Large intestine (tissue), 3 donors: ENCODE data around the gene PNP. TPM values are rescaled to one million over a fixed set of nuclear protein-coding genes. Genes with fewer than 3 reads are reported as not detected.

Experiments
- DNase-seq, 2 donors: peaks; one replicate each; pipeline versions ENCODE4 v3.0.0 to v3.0.0-alpha.2; 2013
- H3K27ac ChIP-seq: one replicate; pipeline ENCODE4 v1.5.1; 2013; ENCODE audit warnings: low read length
- H3K27me3 ChIP-seq: 2 replicates; pipeline ENCODE4 v1.6.1; 2013; ENCODE audit warnings: low read length; ENCODE audit not compliant: control insufficient read depth, insufficient read depth
- H3K36me3 ChIP-seq: 2 replicates; pipeline ENCODE4 v1.6.1; 2013; ENCODE audit warnings: low read length; ENCODE audit not compliant: control insufficient read depth, insufficient read depth
- H3K4me1 ChIP-seq: one replicate; pipeline ENCODE4 v1.6.1; 2013; ENCODE audit warnings: low read length; ENCODE audit not compliant: control insufficient read depth, insufficient read depth
- H3K4me3 ChIP-seq: one replicate; pipeline ENCODE4 v1.5.1; 2013; ENCODE audit warnings: low read length
- H3K9me3 ChIP-seq: one replicate; pipeline ENCODE4 v1.6.1; 2013; ENCODE audit warnings: mild to moderate bottlenecking, low read depth, low read length, moderate library complexity; ENCODE audit not compliant: control insufficient read depth
- WGBS: methylation state at CpG from one replicate; pipeline ENCODE4 v1.1.5; 2013; ENCODE audit warnings: low lambda C conversion rate; ENCODE audit not compliant: insufficient coverage; 5-methylcytosine and 5-hydroxymethylcytosine counted together
- polyA plus RNA-seq: library from polyadenylated mRNA; unstranded; fragments of 120-200 nt; gene quantifications from one replicate; pipeline ENCODE4 v1.2.1, GENCODE V29; 2013

Gene PNP
- polyA plus RNA-seq, 1 donor, result 215 TPM

DNA sequence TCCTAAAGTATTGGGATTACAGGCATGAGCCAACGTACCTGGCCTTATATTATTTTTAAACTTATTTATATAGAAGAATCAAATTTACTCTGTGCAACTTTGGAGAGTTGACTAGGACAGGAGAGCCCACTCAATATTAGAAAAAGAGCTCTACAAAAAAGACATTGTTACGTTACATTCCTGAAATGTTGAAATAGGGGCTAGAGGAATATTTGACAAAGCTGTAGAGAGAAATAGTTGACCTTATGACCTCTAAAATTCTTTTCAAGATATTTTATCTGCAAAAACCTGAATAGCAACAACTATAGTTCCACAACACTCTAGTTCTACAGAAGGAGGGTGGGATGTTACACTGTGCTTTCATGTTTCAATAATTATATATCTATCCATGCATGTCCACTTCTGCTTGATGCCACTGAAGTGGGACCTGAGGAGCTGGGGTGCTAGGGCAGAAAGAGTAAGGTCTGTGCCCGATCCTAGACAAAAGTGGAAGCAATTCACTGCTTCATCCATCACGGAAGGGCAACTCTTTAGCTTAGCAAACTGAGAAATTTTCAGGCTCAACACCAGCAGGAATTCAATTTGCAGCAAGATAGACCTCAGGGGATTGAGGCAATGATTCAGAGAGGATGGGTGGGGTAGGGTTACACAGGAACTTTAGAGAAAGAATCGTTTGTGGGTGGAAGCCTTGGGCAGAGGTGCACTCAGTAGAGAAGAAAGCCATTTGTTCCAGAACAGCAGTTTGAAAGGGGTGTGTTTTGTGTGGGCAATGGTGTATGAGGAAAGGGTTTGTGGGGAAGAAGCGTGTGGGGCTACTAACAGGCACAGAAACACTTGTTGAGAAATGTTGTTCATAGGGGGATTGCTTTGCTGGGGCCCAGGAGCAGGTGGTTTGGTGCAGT lies 20.1 kb downstream of the PNP start:
- Histone ChIP-seq H3K4me3 (no peak overlapping the region), H3K9me3 (no peaks in the 10 kb centered on the region), H3K36me3 (no peaks in the 10 kb centered on the region), H3K4me1 (no peaks in the 10 kb centered on the region), H3K27me3 (no peaks in the 10 kb centered on the region), H3K27ac (no peak overlapping the region)
- WGBS, result 83% methylated on average over 2 of the region's 6 CpGs
- no peak for DNase-seq

- H3K27me3 ChIP-seq, result no peaks in the 10 kb centered on the region
- WGBS, result 17% methylated on average over 1 of the region's 6 CpGs
Measured at GRCh38 chr14:20490563-20490962, 21.4 kb downstream of the PNP start.

DNA sequence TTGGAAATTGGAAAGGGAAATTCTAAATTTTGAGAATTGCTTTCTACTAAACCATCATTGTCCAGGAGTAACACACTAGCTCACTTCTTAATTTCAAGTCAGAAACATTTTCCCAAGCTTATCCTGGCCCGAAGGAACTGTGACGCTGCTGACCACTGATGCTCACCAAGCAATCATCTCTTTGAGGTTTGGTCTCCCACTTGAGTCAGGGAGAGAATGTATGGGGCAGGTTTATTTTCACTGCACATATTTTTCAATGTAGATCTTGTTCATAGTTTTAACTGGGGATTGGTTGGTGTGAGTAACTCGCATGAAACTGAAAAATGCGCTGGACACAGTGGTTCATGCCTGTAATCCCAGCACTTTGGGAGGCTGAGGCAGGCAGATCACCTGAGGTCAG lies 23.3 kb downstream of the PNP start:
- no CpG with 5 or more reads among the region's 4 CpGs for WGBS
- no peak for DNase-seq
- H3K4me3 ChIP-seq, result no peak overlapping the region
- H3K27ac ChIP-seq, result no peak overlapping the region
- H3K36me3 ChIP-seq, result no peaks in the 10 kb centered on the region
- H3K9me3 ChIP-seq, result no peaks in the 10 kb centered on the region
- H3K27me3 ChIP-seq, result no peaks in the 10 kb centered on the region
- no peaks in the 10 kb centered on the region for H3K4me1 ChIP-seq

More at GRCh38 chr14:20490563-20490962, 21.4 kb downstream of the PNP start:
- no peak overlapping the region for H3K4me3 ChIP-seq
- no peaks in the 10 kb centered on the region for H3K9me3 ChIP-seq
- no peak for DNase-seq
- no peak overlapping the region for H3K27ac ChIP-seq
- H3K36me3 ChIP-seq, result no peaks in the 10 kb centered on the region
- no peaks in the 10 kb centered on the region for H3K4me1 ChIP-seq

GRCh38 chr14:20493634-20494033 lies 24.4 kb downstream of the PNP start:
- H3K27me3 ChIP-seq, result no peaks in the 10 kb centered on the region
- H3K4me3 ChIP-seq, result no peak overlapping the region
- no peaks in the 10 kb centered on the region for H3K9me3 ChIP-seq
- WGBS, result 55% methylated on average over 2 of the region's 2 CpGs
- no peaks in the 10 kb centered on the region for H3K4me1 ChIP-seq
- DNase-seq, result no peak
- no peak overlapping the region for H3K27ac ChIP-seq
- H3K36me3 ChIP-seq, result no peaks in the 10 kb centered on the region

- H3K36me3 ChIP-seq, result no peaks in the 10 kb centered on the region
- DNase-seq, result no peak
- no peaks in the 10 kb centered on the region for H3K4me1 ChIP-seq
- no peaks in the 10 kb centered on the region for H3K27me3 ChIP-seq
- no peak overlapping the region for H3K4me3 ChIP-seq
- H3K9me3 ChIP-seq, result no peaks in the 10 kb centered on the region
- no peak overlapping the region for H3K27ac ChIP-seq
- 87% methylated on average over 3 of the region's 8 CpGs for whole genome bisulfite sequencing
Measured at GRCh38 chr14:20494935-20495766, 25.9 kb downstream of the PNP start.

GRCh38 chr14:20498622-20499021 lies 29.4 kb downstream of the PNP start:
- no CpG with 5 or more reads among the region's 2 CpGs for WGBS
- no peaks in the 10 kb centered on the region for H3K36me3 ChIP-seq
- no peak overlapping the region for H3K4me3 ChIP-seq
- DNase-seq, result no peak
- no peaks in the 10 kb centered on the region for H3K27me3 ChIP-seq
- no peak overlapping the region for H3K27ac ChIP-seq
- H3K9me3 ChIP-seq, result no peaks in the 10 kb centered on the region
- no peaks in the 10 kb centered on the region for H3K4me1 ChIP-seq

DNA sequence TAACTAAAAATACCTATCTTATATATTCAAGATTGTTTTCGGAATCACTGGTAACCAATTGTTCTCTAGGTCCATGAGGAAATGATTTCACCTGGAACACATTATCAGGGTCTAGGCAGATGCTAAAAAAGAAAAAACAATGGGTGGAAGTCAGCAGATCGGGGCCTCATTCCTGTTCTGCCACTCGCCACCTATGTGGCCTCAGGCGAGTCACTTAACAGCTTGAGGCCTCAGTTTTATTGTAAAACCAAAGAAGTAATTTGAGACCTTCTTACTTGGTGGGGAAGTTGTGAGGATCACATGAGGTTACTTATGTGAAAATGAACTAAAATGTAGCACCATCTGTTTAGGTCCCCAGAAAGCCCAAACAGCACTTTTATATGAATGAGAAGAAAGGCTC lies 29.9 kb downstream of the PNP start:
- Histone ChIP-seq H3K36me3 (no peaks in the 10 kb centered on the region), H3K4me3 (no peak overlapping the region), H3K27me3 (no peaks in the 10 kb centered on the region), H3K4me1 (no peaks in the 10 kb centered on the region), H3K27ac (no peak overlapping the region), H3K9me3 (no peaks in the 10 kb centered on the region)
- no peak for DNase-seq
- 73% methylated on average over 3 of the region's 4 CpGs for WGBS

DNA sequence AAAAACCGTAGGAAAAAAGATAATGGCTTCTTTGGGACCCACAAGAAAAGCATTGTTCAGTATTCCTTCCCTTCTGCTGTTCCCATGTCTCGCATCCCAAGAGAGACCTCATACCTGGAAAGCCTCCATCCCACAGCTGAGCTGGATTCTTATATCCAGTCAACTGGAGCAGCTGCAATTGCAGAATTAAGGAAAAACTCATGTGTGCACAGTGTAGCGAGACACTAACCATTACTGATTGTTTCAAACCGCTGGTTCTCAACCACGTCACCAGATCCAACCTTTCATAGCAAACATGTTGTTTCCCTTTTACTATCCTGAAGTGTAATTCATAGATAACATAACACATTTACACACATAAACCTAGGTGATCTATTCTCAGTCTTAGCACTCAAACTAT lies 30.7 kb downstream of the PNP start:
- Histone ChIP-seq H3K9me3 (no peaks in the 10 kb centered on the region), H3K4me3 (no peak overlapping the region), H3K4me1 (no peaks in the 10 kb centered on the region), H3K27ac (no peak overlapping the region), H3K27me3 (no peaks in the 10 kb centered on the region), H3K36me3 (no peaks in the 10 kb centered on the region)
- DNase-seq, result no peak
- 92% methylated on average over 3 of the region's 5 CpGs for WGBS

- no peaks in the 10 kb centered on the region for H3K36me3 ChIP-seq
- no peak for DNase-seq
- H3K4me3 ChIP-seq, result no peak overlapping the region
- H3K9me3 ChIP-seq, result no peaks in the 10 kb centered on the region
- no CpG with 5 or more reads among the region's 2 CpGs for WGBS
- H3K27me3 ChIP-seq, result no peaks in the 10 kb centered on the region
- H3K27ac ChIP-seq, result no peak overlapping the region
- H3K4me1 ChIP-seq, result no peaks in the 10 kb centered on the region
Measured at GRCh38 chr14:20501346-20501745, 32.1 kb downstream of the PNP start.

- WGBS, result 17% methylated on average over 1 of the region's 6 CpGs
- no peak for DNase-seq
Measured at GRCh38 chr14:20503898-20504297, 34.7 kb downstream of the PNP start.

More at GRCh38 chr14:20503898-20504297, 34.7 kb downstream of the PNP start:
- Histone ChIP-seq H3K9me3 (no peaks in the 10 kb centered on the region), H3K36me3 (no peaks in the 10 kb centered on the region), H3K4me1 (no peaks in the 10 kb centered on the region), H3K4me3 (no peak overlapping the region), H3K27ac (no peak overlapping the region), H3K27me3 (no peaks in the 10 kb centered on the region)
